Measurements from ENCODE around the gene FNDC10.
A peak's percentile ranks its signal among the peaks of the same experiment; 100 is the strongest.

DNA sequence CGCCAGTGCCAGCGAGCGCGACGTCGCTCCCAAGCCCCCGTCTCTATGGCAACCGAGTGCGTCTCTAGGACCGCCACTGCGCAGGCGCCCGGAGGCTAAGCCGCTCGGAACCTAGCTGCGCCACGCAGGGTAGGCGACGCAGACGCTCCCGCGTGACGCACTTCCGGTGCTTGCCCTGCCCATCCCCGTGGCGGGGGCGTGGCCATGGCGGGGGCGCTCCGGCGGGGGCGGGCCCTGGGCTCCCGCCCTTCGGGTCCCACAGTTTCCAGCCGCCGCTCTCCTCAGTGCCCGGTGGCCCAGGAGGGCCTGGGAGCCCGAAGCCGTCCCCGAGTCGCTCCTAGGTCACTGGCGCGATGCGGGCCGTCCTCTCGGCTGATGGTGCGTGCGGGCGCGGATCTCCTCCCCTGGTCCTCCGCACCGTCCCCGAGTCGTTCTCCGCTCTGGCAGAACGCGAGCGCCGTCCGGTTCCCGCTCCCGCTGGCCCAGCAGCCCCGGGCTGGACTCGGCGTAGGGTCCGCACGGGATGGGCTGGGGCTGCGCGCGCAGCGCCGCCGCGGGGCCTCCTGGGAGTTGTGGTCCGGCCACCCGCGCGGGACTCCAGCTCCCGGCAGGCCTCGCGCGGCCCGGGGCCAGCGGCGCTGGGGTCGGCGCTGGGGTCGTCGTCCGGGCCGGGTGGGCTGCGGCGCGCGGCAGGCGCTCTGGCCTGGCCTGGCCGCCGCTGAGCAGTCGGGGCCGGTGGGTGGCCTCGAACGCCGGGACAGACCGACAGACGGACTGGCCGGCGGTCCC lies 15.5 kb upstream of the FNDC10 start, which contains the start of gene MIB2:
- TF ChIP-seq, protein P1, sequence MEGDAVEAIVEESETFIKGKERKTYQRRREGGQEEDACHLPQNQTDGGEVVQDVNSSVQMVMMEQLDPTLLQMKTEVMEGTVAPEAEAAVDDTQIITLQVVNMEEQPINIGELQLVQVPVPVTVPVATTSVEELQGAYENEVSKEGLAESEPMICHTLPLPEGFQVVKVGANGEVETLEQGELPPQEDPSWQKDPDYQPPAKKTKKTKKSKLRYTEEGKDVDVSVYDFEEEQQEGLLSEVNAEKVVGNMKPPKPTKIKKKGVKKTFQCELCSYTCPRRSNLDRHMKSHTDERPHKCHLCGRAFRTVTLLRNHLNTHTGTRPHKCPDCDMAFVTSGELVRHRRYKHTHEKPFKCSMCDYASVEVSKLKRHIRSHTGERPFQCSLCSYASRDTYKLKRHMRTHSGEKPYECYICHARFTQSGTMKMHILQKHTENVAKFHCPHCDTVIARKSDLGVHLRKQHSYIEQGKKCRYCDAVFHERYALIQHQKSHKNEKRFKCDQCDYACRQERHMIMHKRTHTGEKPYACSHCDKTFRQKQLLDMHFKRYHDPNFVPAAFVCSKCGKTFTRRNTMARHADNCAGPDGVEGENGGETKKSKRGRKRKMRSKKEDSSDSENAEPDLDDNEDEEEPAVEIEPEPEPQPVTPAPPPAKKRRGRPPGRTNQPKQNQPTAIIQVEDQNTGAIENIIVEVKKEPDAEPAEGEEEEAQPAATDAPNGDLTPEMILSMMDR (IDR thresholded peaks at IDR 0.05), result peak in 1 of 6 experiments; percentile 1
- peak; percentile 82 to 83 for TF ChIP-seq POLR2A (IDR thresholded peaks at IDR 0.05)
